ENCODE results near the gene ZNF891. TPM values are rescaled to one million over a fixed set of nuclear protein-coding genes. Genes with fewer than 3 reads are reported as not detected.

Gene ZNF891
- total RNA-seq, 1 experiment from 2014 or later = 2.2 TPM

DNA sequence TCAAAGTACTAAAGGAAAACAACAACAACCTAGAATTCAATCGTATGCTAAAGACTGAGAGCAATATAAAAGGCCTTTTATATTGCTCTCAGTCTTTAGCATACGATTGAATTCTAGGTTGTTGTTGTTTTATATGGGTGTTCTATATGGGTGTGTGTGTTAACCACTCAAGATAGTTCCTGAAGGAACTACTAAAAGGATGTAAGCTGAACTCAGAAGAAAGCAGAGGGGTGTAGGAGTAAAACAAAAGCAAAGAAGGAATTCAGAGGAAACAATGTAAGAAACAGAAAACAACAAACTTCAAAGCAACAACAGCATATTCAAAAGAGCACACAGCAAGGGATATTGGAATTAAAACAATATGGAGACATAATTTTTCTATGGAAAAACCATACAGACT lies 5.4 kb downstream of the ZNF891 start:
- ATAC-seq (no peak), DNase-seq (ENCODE audit: low read depth, low spot score) (no peak)
- Histone ChIP-seq H3K36me3 (ENCODE audit: control insufficient read depth, insufficient read depth, low read length) (no peaks in the 10 kb centered on the region), H3K4me3 (ENCODE audit: low read depth in 2 of 2, low read length in 2 of 2) (no peak overlapping the region), H3K9me3 (ENCODE audit: control insufficient read depth, insufficient read depth, low read depth, low read length) (peaks cover 92% of the 10 kb centered on the region), H3K27me3 (ENCODE audit: control insufficient read depth, insufficient read depth, low read length) (no peaks in the 10 kb centered on the region), H3K27ac (ENCODE audit: low read length) (no peak overlapping the region), H3K4me1 (ENCODE audit: control insufficient read depth, insufficient read depth, low read length) (no peaks in the 10 kb centered on the region)
- ChIA-PET POLR2A (no interaction called here), CTCF (no interaction called here)
- in situ Hi-C loops (cut with HindIII; ENCODE audit: low pct_unique_long_range_greater_than_20kb, low sequenced_read_pairs) (no loop called here), intact Hi-C loops (cut with micrococcal nuclease; ENCODE audit: unreplicated experiment) (no loop called here)
- TF ChIP-seq, protein P1, sequence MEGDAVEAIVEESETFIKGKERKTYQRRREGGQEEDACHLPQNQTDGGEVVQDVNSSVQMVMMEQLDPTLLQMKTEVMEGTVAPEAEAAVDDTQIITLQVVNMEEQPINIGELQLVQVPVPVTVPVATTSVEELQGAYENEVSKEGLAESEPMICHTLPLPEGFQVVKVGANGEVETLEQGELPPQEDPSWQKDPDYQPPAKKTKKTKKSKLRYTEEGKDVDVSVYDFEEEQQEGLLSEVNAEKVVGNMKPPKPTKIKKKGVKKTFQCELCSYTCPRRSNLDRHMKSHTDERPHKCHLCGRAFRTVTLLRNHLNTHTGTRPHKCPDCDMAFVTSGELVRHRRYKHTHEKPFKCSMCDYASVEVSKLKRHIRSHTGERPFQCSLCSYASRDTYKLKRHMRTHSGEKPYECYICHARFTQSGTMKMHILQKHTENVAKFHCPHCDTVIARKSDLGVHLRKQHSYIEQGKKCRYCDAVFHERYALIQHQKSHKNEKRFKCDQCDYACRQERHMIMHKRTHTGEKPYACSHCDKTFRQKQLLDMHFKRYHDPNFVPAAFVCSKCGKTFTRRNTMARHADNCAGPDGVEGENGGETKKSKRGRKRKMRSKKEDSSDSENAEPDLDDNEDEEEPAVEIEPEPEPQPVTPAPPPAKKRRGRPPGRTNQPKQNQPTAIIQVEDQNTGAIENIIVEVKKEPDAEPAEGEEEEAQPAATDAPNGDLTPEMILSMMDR (IDR thresholded peaks at IDR 0.05) = no peak
- TF ChIP-seq, protein P2, sequence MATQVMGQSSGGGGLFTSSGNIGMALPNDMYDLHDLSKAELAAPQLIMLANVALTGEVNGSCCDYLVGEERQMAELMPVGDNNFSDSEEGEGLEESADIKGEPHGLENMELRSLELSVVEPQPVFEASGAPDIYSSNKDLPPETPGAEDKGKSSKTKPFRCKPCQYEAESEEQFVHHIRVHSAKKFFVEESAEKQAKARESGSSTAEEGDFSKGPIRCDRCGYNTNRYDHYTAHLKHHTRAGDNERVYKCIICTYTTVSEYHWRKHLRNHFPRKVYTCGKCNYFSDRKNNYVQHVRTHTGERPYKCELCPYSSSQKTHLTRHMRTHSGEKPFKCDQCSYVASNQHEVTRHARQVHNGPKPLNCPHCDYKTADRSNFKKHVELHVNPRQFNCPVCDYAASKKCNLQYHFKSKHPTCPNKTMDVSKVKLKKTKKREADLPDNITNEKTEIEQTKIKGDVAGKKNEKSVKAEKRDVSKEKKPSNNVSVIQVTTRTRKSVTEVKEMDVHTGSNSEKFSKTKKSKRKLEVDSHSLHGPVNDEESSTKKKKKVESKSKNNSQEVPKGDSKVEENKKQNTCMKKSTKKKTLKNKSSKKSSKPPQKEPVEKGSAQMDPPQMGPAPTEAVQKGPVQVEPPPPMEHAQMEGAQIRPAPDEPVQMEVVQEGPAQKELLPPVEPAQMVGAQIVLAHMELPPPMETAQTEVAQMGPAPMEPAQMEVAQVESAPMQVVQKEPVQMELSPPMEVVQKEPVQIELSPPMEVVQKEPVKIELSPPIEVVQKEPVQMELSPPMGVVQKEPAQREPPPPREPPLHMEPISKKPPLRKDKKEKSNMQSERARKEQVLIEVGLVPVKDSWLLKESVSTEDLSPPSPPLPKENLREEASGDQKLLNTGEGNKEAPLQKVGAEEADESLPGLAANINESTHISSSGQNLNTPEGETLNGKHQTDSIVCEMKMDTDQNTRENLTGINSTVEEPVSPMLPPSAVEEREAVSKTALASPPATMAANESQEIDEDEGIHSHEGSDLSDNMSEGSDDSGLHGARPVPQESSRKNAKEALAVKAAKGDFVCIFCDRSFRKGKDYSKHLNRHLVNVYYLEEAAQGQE (IDR thresholded peaks at IDR 0.05; ENCODE audit: insufficient read depth in 1 of 2, low read depth in 2 of 2, low read length in 1 of 2) = no peak
- TF ChIP-seq SIN3A (IDR thresholded peaks at IDR 0.05; ENCODE audit: borderline replicate concordance, insufficient read depth, low read depth, low read length) (no peak), TCF7L2 (IDR thresholded peaks at IDR 0.05; ENCODE audit: low read depth, low read length) (no peak), POLR2AphosphoS5 (IDR thresholded peaks at IDR 0.05; ENCODE audit: low read depth, low read length) (no peak)
- BruUV-seq (replicated peaks) = no TSS peak

DNA sequence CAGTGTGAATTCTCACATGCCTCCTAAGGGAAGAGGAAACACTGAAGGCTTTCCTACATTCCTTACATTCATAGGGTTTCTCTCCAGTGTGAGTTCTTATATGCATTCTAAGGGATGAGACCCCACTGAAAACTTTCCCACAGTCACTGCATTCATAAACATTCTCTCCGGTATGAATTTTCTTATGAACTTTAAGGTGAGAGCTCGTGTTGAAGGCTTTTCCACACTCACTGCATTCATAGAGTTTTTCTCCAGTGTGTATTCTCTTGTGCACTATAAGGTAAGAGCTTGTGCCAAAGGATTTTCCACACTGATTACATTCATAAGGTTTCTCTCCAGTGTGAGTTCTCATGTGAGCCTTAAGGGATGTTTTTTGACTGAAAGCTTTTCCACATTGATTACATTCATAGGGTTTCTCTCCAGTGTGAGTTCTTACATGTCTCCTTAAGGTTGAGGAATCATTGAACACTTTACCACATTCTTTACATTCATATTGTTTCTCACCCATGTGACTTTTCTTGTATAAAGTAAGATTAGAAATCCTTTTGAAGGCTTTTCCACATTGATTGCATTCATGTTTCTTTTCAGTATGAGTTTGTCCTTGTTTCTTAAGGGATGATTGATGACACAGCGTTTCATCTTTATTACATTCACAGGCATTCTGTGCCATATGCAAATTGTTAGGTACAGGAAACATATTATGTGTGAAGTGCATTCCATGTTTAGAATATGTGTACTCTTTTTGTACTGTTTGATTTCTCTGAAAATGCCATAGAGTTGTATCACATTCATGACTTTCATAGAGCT lies 9.5 kb downstream of the ZNF891 start:
- ChIA-PET POLR2A (no interaction called here), CTCF (no interaction called here)
- no peaks in the 10 kb centered on the region for H3K27me3 ChIP-seq (ENCODE audit: control insufficient read depth, insufficient read depth, low read length)
- in situ Hi-C loops (cut with HindIII; ENCODE audit: low pct_unique_long_range_greater_than_20kb, low sequenced_read_pairs) = no loop called here
- intact Hi-C loops (cut with micrococcal nuclease; ENCODE audit: unreplicated experiment) = no loop called here
- H3K4me3 ChIP-seq (ENCODE audit: low read depth in 2 of 2, low read length in 2 of 2) = no peak overlapping the region
- ATAC-seq (no peak), DNase-seq (ENCODE audit: low read depth, low spot score) (no peak)
- H3K36me3 ChIP-seq (ENCODE audit: control insufficient read depth, insufficient read depth, low read length) = no peaks in the 10 kb centered on the region
- no peaks in the 10 kb centered on the region for H3K4me1 ChIP-seq (ENCODE audit: control insufficient read depth, insufficient read depth, low read length)
- peaks cover 89% of the 10 kb centered on the region for H3K9me3 ChIP-seq (ENCODE audit: control insufficient read depth, insufficient read depth, low read depth, low read length)
- no peak overlapping the region for H3K27ac ChIP-seq (ENCODE audit: low read length)
- TF ChIP-seq TCF7L2 (IDR thresholded peaks at IDR 0.05; ENCODE audit: low read depth, low read length) (no peak), POLR2AphosphoS5 (IDR thresholded peaks at IDR 0.05; ENCODE audit: low read depth, low read length) (no peak), SIN3A (IDR thresholded peaks at IDR 0.05; ENCODE audit: borderline replicate concordance, insufficient read depth, low read depth, low read length) (no peak)
- TF ChIP-seq, protein P2 (IDR thresholded peaks at IDR 0.05; ENCODE audit: insufficient read depth in 1 of 2, low read depth in 2 of 2, low read length in 1 of 2) = no peak
- TF ChIP-seq, protein P1 (IDR thresholded peaks at IDR 0.05) = no peak
- BruUV-seq (replicated peaks) = no TSS peak

All from Panc1 (cell line).